Fibroblast of pulmonary artery (primary cell): Measurements from ENCODE around the gene ADD2.
"Not testable (repeated sequence)": the region's sequence is repeated elsewhere in the genome, so short reads cannot be mapped to it uniquely, and the experiment has no call there.

Source experiments
- DNase-seq: peaks from one replicate; pipeline ENCODE4 v3.0.0-alpha.2; 2010; ENCODE audit warnings: low read depth
- H3K4me3 ChIP-seq: replicated peaks from 2 replicates; pipeline ENCODE4 v1.5.1; 2011; ENCODE audit warnings: low read depth, mild to moderate bottlenecking, control low read depth, low read length, moderate library complexity
- TF ChIP-seq, protein P1 (sequence below): IDR thresholded peaks from 2 replicates; pipeline ENCODE4 v1.5.1; 2011; ENCODE audit warnings: mild to moderate bottlenecking, control low read depth, low read length, inconsistent platforms; ENCODE audit errors: missing control alignments

Gene ADD2

GRCh38 chr2:70743677-70744076 lies 24.3 kb downstream of the ADD2 start:
- H3K4me3 ChIP-seq: no peak overlapping the region
- TF ChIP-seq, protein P1, sequence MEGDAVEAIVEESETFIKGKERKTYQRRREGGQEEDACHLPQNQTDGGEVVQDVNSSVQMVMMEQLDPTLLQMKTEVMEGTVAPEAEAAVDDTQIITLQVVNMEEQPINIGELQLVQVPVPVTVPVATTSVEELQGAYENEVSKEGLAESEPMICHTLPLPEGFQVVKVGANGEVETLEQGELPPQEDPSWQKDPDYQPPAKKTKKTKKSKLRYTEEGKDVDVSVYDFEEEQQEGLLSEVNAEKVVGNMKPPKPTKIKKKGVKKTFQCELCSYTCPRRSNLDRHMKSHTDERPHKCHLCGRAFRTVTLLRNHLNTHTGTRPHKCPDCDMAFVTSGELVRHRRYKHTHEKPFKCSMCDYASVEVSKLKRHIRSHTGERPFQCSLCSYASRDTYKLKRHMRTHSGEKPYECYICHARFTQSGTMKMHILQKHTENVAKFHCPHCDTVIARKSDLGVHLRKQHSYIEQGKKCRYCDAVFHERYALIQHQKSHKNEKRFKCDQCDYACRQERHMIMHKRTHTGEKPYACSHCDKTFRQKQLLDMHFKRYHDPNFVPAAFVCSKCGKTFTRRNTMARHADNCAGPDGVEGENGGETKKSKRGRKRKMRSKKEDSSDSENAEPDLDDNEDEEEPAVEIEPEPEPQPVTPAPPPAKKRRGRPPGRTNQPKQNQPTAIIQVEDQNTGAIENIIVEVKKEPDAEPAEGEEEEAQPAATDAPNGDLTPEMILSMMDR: no peak

GRCh38 chr2:70743068-70743467 lies 24.9 kb downstream of the ADD2 start:
- TF ChIP-seq, protein P1: no peak
- H3K4me3 ChIP-seq: no peak overlapping the region
- DNase-seq: no peak

More at GRCh38 chr2:70743677-70744076, 24.3 kb downstream of the ADD2 start:
- DNase-seq: no peak

GRCh38 chr2:70739492-70739891 lies 28.5 kb downstream of the ADD2 start:
- not testable (repeated sequence) for H3K4me3 ChIP-seq, DNase-seq

GRCh38 chr2:70738159-70738558 lies 29.8 kb downstream of the ADD2 start:
- DNase-seq: no peak
- TF ChIP-seq, protein P1: no peak
- no peak overlapping the region for H3K4me3 ChIP-seq

- H3K4me3 ChIP-seq: no peak overlapping the region
- TF ChIP-seq, protein P1: no peak
Measured at GRCh38 chr2:70735071-70735470, 32.9 kb downstream of the ADD2 start.

DNA sequence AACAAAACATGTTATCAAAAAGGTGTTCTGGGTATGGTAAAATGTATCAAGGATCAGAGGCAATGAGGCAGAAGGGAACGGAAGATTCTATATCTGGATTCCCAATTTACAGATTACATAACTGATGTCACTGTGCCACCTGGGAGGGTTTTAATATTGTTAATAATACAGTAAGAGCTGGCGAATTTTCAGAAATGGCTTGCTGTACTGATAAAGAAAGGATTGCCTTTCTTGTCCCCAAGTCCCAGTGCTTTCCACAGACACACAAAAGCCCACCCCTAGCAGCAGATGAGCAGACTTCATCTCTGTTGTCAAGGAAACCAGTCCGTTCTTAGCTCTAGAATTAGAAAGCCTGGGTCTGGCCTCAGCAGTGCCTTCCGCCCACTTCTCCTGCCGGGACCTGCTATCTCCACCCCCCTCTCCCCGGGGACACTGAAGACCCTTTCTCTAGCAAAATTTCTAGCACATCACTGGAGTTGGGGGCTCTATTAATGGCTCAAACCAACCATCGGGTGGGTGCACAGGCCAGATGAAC lies 34.3 kb downstream of the ADD2 start:
- TF ChIP-seq, protein P1: no peak
- no peak overlapping the region for H3K4me3 ChIP-seq

More at GRCh38 chr2:70735071-70735470, 32.9 kb downstream of the ADD2 start:
- DNase-seq: no peak

DNA sequence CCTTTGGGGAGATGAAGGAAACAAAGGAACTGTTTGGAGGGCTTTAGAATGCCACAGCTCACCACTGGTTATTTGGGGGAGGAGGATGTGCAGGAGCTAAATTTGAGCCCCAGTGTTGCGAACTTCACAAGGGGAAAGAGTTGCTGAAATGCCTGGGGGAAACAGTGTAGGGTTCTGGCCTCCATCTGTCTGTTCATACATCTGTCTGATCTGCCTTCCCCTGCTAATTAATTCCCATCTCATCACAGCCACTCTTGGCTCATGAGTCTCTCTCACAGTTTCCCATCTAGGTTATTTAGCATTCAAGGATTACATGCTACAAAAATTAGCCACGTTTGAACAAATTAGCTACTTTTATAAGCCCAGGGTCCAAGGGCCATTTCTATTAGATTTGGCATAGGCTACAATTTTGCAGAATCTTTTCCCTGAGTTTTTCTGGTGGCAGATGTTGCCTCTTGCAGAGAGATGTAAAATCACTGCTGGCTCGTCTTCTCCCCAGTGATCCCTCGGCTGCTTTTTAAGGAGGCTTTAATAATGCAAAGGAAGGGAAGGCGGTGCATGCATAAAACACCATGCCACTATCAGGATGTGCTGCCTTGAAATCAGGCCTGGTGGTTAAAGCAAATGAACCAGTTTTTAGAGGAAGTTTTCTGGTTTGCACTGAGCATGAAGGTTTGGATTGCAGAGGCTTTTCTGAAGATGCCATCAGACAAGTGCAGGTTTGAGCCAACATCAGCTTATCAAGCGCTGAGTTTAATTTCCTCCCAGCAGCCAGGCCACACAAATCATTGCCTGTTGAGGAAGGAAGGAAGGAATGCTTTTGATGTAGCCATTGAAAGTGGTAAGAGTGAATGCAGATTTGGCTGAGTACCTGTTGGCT lies 35.0 kb downstream of the ADD2 start:
- no peak for DNase-seq
- TF ChIP-seq, protein P1: no peak
- H3K4me3 ChIP-seq: no peak overlapping the region

More for the DNA sequence above, 34.3 kb downstream of the ADD2 start:
- no peak for DNase-seq
